Ovary (tissue), 3 donors: ENCODE results near the gene RAB12.

Source experiments
- CTCF ChIP-seq, 3 donors: fragments of 450-650 bp in 2 of 3; fragments of 200-600 bp in 1 of 3; IDR thresholded peaks; one replicate each; pipeline versions ENCODE4 v1.5.1 to v1.8.0; 2016 to 2022; ENCODE audit warnings: antibody characterized with exemption in 3 of 3, mild to moderate bottlenecking in 1 of 3
- EP300 ChIP-seq: sonication (generic); formaldehyde crosslinking; IDR thresholded peaks from one replicate; pipeline ENCODE4 v1.6.1; 2017; ENCODE audit warnings: antibody characterized with exemption
- donor health status: DM: no; HTN: no; CAD: no.

- no peak for TF ChIP-seq CTCF (IDR thresholded peaks at IDR 0.05)
- TF ChIP-seq EP300, result no peak
Observed at GRCh38 chr18:8657050-8657820, 48.0 kb downstream of the RAB12 start.
